B cell (primary cell): Measurements from ENCODE around the gene AUTS2.

ENCODE experiments used
- EZH2 ChIP-seq: IDR thresholded peaks from 2 replicates; pipeline ENCODE4 v1.6.1; 2012; ENCODE audit warnings: borderline replicate concordance, low read depth, mild to moderate bottlenecking, moderate library complexity, low read length; ENCODE audit not compliant: insufficient read depth, poor library complexity, severe bottlenecking
- TF ChIP-seq, protein P1 (sequence below): fragments of 200-600 bp; IDR thresholded peaks from one replicate; pipeline ENCODE4 v1.8.0; 2022; ENCODE audit warnings: antibody characterized with exemption, mild to moderate bottlenecking

DNA sequence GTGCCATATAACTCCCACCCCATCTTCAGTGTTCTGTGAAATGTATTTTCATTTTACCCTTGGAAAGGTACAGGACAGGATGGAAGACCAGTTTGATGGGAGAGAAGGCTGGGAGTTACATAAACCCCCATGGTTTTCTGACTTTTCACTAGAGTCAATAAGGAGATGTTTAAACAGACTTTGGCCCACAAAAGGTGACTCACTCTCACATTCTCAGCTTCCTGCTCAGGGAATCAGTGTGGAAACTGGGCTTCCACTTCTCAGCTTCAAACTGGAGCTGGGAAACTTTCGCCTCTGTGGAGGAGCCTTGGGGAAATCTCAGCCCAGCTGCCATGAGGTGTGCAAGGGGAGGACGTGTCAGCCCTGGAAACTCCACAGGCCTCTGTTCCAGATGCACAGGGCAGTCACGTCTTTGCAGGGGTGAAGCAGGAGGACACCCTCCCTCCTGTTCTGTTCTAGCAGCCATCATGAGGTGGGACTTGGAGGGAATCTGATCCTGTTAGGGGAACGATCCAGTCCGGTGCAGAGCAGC, 973.2 kb downstream of the AUTS2 start:
- TF ChIP-seq, protein P1, sequence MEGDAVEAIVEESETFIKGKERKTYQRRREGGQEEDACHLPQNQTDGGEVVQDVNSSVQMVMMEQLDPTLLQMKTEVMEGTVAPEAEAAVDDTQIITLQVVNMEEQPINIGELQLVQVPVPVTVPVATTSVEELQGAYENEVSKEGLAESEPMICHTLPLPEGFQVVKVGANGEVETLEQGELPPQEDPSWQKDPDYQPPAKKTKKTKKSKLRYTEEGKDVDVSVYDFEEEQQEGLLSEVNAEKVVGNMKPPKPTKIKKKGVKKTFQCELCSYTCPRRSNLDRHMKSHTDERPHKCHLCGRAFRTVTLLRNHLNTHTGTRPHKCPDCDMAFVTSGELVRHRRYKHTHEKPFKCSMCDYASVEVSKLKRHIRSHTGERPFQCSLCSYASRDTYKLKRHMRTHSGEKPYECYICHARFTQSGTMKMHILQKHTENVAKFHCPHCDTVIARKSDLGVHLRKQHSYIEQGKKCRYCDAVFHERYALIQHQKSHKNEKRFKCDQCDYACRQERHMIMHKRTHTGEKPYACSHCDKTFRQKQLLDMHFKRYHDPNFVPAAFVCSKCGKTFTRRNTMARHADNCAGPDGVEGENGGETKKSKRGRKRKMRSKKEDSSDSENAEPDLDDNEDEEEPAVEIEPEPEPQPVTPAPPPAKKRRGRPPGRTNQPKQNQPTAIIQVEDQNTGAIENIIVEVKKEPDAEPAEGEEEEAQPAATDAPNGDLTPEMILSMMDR: no peak
- TF ChIP-seq EZH2: no peak
